CD4-positive, alpha-beta T cell treated with Interferon gamma for 1 hour (primary cell): ENCODE results near the gene SERGEF.

ENCODE experiments used
- DNase-seq: peaks from one replicate; pipeline ENCODE4 v3.0.0-alpha.2; 2020

SERGEF gene

DNA sequence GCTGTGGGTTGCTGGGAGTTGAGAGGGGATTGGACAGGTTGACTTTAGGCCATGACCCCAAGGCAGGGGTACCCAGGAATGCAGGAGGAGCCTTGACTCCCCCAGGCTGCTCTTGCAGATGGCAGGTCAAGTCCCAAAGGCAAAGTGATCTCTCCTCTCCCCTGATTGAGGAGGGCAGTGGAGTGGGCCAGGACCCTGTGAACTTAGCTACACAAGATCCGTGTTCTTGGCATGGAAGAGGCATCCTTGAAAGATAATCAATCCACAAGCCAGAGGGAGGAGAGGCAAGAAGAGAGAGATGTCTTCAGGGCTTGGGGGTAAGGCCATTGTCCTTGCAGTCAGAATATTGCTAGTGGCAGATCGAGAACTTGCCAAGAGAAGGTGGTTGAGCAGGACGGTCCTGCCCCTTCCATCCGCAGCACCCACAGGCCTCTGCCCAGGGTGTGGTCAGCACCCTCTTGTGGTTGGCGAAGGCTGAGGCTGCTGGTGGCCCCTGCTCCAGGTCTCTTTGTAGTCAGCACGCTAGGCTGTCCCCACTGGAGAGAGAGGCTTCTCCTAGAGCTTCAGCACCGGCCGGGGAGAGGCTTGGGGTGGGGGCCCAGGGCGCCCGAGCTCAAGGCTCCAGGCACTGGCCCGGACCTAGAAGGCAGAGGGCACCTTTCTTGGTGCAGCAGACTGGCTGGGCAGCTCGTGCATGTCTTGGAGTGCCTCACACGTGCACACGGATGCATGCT lies 232.8 kb downstream of the SERGEF start:
- DNase-seq = no peak

- no peak for DNase-seq
These were observed 233.6 kb downstream of the SERGEF start for GRCh38 chr11:17778956-17779860.

GRCh38 chr11:17778352-17778751 lies 234.5 kb downstream of the SERGEF start:
- no peak for DNase-seq

DNA sequence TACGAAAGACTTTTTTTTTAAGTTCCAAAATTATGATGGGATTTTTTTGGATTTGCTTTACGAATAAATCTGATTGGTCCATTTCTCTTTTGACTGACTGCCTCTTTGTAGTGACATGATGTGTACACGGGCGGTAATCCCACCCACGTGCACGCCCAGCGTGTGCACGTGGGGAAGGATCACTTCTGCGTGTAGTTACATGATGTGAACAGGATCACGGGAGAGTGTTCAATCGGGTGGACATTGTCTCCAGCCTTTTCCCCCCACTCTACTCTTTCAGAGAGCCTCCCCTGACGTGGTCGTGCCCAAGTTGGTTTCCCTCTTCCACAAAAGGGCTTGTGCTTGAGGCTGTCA lies 235.1 kb downstream of the SERGEF start:
- no peak for DNase-seq

DNA sequence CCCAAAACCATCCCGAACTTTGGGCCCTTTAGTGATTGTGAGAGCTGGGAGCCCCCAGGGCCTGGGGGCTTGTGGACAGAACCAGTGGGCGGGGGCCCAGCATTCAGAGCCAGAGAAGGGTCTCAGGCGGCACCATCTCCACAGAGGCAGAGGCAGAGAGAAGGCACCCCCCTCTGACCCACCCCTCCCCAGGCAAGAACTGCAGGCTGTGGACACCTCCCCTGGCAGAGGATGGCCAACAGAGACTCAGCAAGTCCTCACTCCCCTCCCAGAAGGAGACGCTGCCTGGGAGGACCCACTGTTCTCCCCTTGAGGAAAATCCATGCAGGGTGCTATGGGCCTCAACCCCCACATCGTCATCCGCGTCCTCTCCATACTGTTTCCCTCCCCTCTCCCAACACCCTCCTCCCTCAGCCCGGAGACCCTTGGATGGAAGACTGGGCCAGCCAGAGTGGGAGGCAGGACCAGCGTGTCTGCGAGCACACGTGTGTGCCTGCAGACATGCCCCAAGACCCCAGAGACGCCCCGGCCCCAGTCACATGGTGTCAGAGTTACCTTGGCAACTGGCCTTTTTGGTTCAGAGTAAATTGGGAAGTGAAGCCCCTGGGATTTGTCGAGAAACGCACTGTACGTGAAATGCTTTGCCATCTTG lies 235.6 kb downstream of the SERGEF start:
- DNase-seq = no peak

DNA sequence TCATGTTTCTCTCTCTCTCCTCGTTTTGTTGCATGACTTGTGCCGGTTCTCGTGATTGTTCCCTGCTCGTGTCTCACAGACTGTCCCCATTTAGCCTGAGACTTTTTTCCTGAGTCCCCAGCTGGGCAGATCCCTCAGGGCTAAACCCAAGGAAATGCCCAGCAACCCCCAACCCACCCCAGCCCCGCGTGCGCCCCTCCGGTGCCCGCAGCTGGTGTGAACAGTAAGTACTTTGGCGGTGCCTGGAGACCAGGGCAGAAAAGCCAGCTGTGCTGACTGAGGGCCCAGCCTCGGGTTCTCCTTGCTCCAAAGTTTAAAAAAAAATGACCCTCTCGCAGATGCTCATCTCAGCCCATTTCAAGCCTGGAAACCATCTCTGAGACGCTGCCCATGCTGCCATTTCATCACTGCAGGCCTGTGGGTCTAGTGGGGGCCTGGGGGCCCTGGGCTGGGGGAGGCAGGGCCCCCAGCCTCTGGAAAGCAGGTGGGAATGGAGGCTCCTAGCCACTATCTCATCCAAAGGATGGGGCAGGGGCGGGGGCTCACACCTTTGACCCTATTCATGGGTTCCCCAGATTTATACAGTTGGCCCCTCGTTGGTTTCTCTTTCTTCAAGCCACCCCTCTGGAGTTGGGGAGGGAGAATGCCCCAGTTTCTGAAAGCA lies 236.5 kb downstream of the SERGEF start:
- no peak for DNase-seq

DNA sequence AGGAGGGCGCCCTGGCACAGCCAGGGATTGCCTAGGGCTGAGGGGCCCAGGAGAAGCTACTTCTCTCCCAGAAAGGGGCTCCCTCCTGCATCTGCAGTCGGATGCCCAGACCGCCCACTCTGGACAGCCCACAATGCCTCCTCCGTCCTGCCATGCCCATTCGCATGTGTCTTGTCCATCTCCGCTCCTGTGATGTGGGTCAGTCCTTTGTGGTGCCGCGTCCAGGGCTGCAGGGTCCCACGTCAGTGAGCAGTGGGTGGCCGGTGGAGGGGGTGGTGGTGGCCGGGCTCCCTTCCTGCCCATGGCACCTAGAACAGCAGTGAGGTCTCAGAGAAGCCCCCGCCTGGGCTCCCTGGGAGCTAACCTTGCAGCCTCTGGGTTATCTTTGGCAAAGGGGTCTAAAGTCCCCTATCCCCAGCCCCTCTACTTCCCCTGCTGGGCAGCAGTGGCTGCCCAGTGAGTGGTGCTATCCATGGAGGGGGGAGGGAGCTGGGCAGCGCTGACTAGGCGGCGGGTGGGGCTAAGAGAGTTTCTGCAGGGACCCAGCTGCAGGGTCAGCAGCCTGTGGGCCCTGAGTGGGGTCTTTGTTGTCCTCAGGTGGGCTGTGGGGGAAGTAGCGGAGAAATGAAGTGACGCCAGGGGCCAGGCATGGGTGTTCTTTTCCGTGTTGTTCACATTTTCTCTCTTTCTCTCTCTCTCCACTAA lies 237.2 kb downstream of the SERGEF start:
- DNase-seq = no peak

DNA sequence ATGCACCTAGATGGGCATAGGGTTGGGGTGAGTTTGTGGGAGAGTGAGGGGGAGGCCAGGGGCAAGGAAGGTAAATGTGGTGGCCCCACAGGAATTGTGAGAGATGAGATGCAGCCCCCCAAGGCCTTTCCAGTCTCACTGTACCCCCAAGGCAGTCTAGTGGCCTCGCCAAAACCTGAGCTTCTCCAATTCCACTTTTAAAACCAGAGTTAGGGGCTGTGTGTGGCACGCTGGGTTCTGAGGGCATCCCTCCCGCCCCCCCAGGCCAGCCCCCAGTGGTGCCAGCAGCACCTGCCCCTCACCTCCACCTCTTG lies 237.9 kb downstream of the SERGEF start:
- no peak for DNase-seq

GRCh38 chr11:17774232-17775034 lies 238.4 kb downstream of the SERGEF start:
- no peak for DNase-seq

DNA sequence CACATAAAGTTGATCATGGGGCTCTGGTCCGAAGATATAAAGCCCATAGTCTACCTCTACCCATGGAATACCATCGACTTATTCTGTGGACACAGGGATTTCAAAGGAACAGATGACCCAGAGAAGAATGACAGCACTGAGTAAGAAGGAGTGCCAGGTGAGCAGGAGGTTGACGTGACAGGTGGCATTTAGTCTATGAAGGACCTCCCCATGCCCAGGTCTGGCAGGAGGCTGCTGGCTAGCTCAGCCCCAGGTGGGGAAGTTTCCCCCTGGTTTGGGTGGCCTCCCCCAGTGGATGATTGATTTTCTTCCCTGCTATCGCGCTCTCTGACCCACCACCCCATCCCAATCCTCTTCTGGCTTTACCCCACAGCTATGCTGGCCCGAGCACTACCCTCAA lies 239.2 kb downstream of the SERGEF start:
- no peak for DNase-seq

DNA sequence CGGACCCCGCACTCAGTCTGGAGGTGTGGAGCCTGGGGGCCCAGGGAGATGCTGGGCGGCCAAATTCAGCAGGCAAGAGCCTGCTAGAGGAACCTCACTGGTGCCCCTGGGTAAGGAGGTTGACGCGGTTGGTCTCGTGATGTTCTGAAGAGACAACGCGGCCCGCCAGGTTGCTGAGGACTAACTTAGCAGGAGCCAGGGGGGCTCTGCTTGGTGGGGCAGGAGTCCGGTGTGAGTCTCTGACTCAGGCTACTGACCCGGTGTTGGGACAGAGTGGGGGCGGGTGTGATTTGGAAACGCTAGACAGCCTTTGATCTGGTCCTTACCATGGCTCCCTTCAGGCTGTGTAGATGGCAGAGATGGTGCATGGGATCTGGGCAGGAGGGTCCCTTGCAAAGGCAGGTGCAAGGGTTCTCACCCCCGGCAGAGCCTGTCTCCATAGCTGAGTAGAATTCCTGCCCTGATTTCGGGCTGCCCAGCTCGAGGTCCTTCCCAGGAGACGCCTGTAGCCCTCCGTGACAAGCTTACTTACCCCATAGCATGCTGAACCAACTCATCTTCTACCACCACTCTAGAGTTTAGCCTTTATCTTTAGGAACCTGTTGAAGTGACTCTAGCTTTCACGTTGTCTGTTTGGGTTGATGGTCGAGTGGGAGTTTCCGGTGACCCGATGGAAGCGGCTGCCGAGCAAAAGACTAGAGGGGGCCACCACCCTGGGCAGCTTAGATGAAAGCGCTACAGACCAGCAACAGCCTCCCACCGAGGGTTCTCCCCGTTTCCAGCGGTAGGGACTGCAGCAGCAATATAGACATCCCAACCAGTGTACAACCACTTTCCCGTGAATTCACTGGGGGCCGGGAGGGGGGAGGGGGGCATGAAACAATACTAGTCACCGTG lies 239.9 kb downstream of the SERGEF start:
- DNase-seq = no peak

DNA sequence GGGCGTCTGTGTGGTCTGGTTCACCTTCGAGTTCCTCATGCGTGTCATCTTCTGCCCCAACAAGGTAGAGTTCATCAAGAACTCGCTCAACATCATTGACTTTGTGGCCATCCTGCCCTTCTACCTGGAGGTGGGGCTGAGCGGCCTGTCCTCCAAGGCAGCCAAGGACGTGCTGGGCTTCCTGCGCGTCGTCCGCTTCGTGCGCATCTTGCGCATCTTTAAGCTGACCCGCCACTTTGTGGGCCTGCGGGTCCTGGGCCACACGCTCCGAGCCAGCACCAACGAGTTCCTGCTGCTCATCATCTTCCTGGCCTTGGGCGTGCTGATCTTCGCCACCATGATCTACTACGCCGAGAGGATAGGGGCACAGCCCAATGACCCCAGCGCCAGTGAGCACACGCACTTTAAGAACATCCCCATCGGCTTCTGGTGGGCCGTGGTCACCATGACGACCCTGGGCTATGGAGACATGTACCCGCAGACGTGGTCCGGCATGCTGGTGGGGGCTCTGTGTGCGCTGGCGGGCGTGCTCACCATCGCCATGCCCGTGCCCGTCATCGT lies 240.9 kb downstream of the SERGEF start:
- DNase-seq = no peak

DNA sequence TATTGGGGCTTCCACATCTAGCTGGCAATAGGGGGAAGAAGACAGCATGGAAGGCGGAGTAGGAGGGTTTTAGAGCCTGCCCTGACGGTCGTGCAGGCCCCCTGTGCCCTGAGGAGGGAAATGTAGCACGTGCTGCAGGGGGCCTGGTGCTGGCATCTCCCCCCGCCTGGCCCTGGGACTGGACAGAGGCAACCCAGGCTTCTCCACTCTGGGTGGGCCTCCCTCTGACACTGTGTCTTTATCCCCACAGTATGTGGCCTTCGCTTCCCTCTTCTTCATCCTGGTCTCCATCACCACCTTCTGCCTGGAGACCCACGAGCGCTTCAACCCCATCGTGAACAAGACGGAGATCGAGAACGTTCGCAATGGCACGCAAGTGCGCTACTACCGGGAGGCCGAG lies 241.4 kb downstream of the SERGEF start:
- no peak for DNase-seq

- no peak for DNase-seq
These were observed 241.9 kb downstream of the SERGEF start for GRCh38 chr11:17770917-17771316.

DNA sequence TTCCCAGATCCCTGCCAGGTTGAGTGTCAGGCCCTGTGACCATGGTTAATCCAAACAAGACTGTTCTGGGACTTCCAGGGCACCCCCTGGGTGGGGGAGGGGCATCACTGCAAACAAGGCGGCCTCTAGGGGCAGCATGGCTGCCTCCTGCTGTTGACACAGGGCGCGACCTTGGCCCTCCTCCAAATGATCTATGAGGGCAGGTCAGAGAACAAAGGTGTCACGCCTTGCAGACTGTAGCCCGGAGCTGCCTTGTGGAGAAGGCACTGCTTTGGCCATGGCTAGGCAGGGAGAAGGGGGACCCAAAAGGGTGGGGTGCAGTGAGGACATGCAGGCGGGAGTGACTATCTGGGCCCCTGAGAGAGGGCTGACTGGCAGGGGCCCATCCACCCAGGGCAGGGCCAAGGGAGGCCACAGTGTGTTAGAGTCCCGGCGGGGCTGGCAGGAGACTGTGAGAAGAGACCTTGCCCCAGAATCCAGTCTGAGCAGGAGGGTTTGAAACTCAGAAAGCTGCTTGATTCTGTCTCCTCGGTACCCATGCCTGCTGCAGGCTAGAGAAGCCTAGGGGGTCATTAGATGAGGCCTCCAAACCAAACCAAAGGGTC lies 242.7 kb downstream of the SERGEF start:
- DNase-seq = no peak

- no peak for DNase-seq
These were observed 243.6 kb downstream of the SERGEF start for GRCh38 chr11:17769218-17769617.

- no peak for DNase-seq
These were observed 244.3 kb downstream of the SERGEF start for GRCh38 chr11:17768547-17768946.

- DNase-seq = no peak
These were observed 244.9 kb downstream of the SERGEF start for GRCh38 chr11:17767914-17768313.

DNA sequence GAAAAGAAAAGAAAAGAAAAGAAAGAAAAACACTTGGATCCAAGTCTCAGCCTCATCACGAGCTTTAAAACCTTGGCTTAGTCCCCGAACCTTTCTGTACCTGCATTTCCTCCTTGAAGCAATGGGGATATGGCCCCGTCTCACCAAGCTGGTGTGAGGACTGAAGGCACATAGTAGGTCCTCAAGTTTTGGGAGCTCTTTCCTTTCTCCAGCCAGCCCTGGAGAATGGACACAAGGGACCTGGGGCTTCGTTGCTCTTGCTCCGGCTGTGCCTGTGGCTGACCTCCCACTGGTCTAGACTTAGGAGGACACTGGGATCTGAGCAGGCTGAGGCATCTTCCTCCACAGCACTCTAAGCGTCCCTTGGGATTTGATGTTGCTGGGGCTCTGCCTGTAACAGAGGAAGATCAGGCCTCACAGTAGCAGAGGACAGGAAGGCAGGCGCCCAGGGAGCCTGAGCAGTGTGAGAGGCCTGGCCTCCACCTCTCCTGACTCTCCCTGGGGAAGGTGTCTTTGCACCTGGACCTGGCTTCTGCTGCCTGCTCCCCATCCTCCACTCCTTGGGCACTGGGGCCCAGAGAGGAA lies 245.5 kb downstream of the SERGEF start:
- no peak for DNase-seq

DNA sequence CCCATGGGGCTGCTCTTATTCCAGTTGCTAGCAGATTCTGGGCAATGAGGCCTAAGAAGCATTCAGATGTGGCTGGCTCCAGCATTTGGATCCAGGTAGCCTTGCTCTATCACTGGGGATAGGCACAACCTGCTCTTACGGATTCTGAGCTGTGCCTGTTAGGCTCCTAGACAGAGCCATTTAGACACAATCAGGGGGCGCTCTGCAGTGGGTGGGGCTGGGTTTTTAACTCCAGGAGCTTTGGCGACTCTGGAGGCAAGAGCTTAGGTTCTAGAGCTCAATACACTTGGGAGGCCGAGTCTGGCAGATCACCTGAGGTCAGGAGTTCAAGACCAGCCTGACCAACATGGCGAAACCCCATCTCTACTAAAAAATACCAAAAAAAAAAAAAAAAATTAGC lies 246.3 kb downstream of the SERGEF start:
- no peak for DNase-seq
